H1 (cell line): Measurements from ENCODE around the gene CRACDL.

Experiments used
- JUN ChIP-seq: IDR thresholded peaks from 2 replicates; pipeline ENCODE4 v1.6.1; 2011; ENCODE audit warnings: low read depth, mild to moderate bottlenecking, improper control_type of control experiment, low read length
- JUND ChIP-seq: IDR thresholded peaks from 2 replicates; pipeline ENCODE4 v1.6.1; 2011; ENCODE audit warnings: mild to moderate bottlenecking, improper control_type of control experiment, low read length
- POLR2A ChIP-seq, 2 experiments: IDR thresholded peaks; 1 replicate in 1 of 2; 2 replicates in 1 of 2; pipeline ENCODE4 v1.6.1; 2011; ENCODE audit warnings: low read depth in 2 of 2, low read length in 2 of 2, mild to moderate bottlenecking in 2 of 2; ENCODE audit errors: control extremely low read depth in 1 of 2
- POLR2AphosphoS5 ChIP-seq: IDR thresholded peaks from 2 replicates; pipeline ENCODE4 v1.6.1; 2011; ENCODE audit warnings: low read depth, low read length
- ZNF274 ChIP-seq: IDR thresholded peaks from 2 replicates; pipeline ENCODE4 v1.7.0; 2012; ENCODE audit warnings: low read length, borderline replicate concordance; ENCODE audit errors: extremely low read depth
- TF ChIP-seq, protein P1 (sequence below): IDR thresholded peaks from 2 replicates; pipeline ENCODE4 v1.6.1; 2012; ENCODE audit warnings: inconsistent platforms
- TF ChIP-seq, protein P2 (sequence below): IDR thresholded peaks from 2 replicates; pipeline ENCODE4 v1.6.1; 2011; ENCODE audit warnings: low read depth, mild to moderate bottlenecking, low read length; ENCODE audit not compliant: insufficient read depth
- TF ChIP-seq, protein P3 (sequence below), 3 experiments: IDR thresholded peaks; 1 replicate in 2 of 3; 2 replicates in 1 of 3; pipeline versions ENCODE4 v1.5.1 to v1.6.1; 2011; ENCODE audit warnings: low read length in 3 of 3, mild to moderate bottlenecking in 3 of 3, inconsistent platforms in 2 of 3, low read depth in 1 of 3, moderate library complexity in 1 of 3; ENCODE audit not compliant: insufficient read depth in 1 of 3; ENCODE audit errors: control extremely low read depth in 1 of 3

DNA sequence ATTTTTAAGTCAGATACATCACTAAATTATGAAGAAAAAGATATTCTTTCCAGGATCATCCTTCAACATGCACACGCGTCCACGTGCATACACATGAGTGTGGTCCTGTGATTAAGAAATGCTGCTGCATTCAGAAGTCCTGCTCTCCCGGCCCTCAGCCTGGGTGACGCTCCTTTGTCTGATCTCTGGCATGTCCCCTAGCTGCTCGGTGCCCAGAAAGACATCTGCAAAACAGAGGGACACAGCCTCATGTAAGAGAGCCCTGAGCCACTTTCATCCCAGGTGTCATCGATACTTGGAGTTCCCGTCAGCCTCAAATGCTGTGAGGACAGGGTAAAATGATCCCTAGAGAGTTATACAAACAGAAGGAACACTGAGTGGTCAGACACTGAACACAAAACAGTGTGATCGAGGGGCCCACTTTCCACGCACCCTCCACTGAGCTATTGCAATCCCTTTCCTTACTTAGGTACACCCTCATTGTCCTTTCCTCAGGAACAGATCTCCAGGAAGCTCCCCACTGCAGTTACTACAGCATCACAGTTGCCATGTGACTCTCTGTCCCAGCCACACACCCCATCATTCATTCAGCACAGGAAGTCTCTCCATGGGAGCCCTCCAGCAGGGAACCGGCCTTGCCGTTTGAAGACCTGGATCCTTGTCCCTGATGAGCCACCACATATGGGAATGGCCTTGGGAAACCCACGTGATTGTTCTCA, 32.1 kb downstream of the CRACDL start:
- no peak for TF ChIP-seq POLR2A (IDR thresholded peaks at IDR 0.05; ENCODE audit: control extremely low read depth in 1 of 2, low read depth in 2 of 2, low read length in 2 of 2)
- TF ChIP-seq, protein P1, sequence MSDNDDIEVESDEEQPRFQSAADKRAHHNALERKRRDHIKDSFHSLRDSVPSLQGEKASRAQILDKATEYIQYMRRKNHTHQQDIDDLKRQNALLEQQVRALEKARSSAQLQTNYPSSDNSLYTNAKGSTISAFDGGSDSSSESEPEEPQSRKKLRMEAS: peak; percentile 47
- no peak for TF ChIP-seq JUN
- TF ChIP-seq POLR2AphosphoS5: no peak
- TF ChIP-seq, protein P2, sequence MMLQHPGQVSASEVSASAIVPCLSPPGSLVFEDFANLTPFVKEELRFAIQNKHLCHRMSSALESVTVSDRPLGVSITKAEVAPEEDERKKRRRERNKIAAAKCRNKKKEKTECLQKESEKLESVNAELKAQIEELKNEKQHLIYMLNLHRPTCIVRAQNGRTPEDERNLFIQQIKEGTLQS: no peak
- TF ChIP-seq, protein P3, sequence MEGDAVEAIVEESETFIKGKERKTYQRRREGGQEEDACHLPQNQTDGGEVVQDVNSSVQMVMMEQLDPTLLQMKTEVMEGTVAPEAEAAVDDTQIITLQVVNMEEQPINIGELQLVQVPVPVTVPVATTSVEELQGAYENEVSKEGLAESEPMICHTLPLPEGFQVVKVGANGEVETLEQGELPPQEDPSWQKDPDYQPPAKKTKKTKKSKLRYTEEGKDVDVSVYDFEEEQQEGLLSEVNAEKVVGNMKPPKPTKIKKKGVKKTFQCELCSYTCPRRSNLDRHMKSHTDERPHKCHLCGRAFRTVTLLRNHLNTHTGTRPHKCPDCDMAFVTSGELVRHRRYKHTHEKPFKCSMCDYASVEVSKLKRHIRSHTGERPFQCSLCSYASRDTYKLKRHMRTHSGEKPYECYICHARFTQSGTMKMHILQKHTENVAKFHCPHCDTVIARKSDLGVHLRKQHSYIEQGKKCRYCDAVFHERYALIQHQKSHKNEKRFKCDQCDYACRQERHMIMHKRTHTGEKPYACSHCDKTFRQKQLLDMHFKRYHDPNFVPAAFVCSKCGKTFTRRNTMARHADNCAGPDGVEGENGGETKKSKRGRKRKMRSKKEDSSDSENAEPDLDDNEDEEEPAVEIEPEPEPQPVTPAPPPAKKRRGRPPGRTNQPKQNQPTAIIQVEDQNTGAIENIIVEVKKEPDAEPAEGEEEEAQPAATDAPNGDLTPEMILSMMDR (IDR thresholded peaks at IDR 0.05; ENCODE audit: control extremely low read depth in 1 of 3, insufficient read depth in 1 of 3, low read depth in 1 of 3, low read length in 3 of 3): no peak
- no peak for TF ChIP-seq JUND
- TF ChIP-seq ZNF274: no peak
